Activated CD4-positive, alpha-beta T cell treated with anti-CD3 and anti-CD28 coated beads, Interleukin-2, amount 10 ng/mL, durations not matched to agents 7 days and 5 days (primary cell): ENCODE measurements around the gene ST6GALNAC3. TPM values are rescaled to one million over a fixed set of nuclear protein-coding genes. Genes with fewer than 3 reads are reported as not detected.

Source experiments
- CTCF ChIA-PET: fragments of 350-600 bp; sonication (Branson Sonifier 250); formaldehyde crosslinking; loops from one replicate; lab custom pipeline; 2021; ENCODE audit warnings: antibody characterized with exemption; lab: Charles Lee
- POLR2A ChIA-PET: fragments of 350-600 bp; sonication (Branson Sonifier 250); formaldehyde crosslinking; loops from one replicate; lab custom pipeline; 2021; ENCODE audit warnings: antibody characterized with exemption; lab: Charles Lee
- DNase-seq: peaks from one replicate; pipeline ENCODE4 v3.0.0-alpha.2; 2020
- H3K27ac Mint-ChIP-seq: one replicate; pipeline ENCODE4 v1.8.0; 2021; ENCODE audit warnings: mild to moderate bottlenecking, moderate library complexity, mixed read lengths
- H3K27me3 Mint-ChIP-seq: one replicate; pipeline ENCODE4 v1.8.0; 2021; ENCODE audit warnings: mixed read lengths
- H3K36me3 Mint-ChIP-seq: one replicate; pipeline ENCODE4 v1.8.0; 2021; ENCODE audit warnings: low read depth, mixed read lengths
- H3K4me1 Mint-ChIP-seq: one replicate; pipeline ENCODE4 v1.8.0; 2021; ENCODE audit warnings: mixed read lengths
- H3K4me3 Mint-ChIP-seq: one replicate; pipeline ENCODE4 v1.8.0; 2021; ENCODE audit warnings: mild to moderate bottlenecking, moderate library complexity, mixed read lengths
- H3K9me3 Mint-ChIP-seq: one replicate; pipeline ENCODE4 v1.8.0; 2021; ENCODE audit warnings: mixed read lengths
- total RNA-seq, 2 experiments: library from RNA; stranded (reverse); gene quantifications; one replicate each; pipeline ENCODE4 v1.2.3, GENCODE V29; 2021

Gene ST6GALNAC3
- total RNA-seq, 2 experiments from 2014 or later = 0.02 to 0.25 TPM

GRCh38 chr1:76450229-76450628 is 375.7 kb downstream of the ST6GALNAC3 start:
- DNase-seq = no peak
- Mint-ChIP-seq H3K27me3 (no peaks in the 10 kb centered on the region), H3K27ac (no peak overlapping the region), H3K4me1 (peaks cover 8% of the 10 kb centered on the region), H3K36me3 (no peaks in the 10 kb centered on the region), H3K4me3 (no peak overlapping the region), H3K9me3 (peaks cover 16% of the 10 kb centered on the region)
- ChIA-PET CTCF (no interaction called here), POLR2A (no interaction called here)

DNA sequence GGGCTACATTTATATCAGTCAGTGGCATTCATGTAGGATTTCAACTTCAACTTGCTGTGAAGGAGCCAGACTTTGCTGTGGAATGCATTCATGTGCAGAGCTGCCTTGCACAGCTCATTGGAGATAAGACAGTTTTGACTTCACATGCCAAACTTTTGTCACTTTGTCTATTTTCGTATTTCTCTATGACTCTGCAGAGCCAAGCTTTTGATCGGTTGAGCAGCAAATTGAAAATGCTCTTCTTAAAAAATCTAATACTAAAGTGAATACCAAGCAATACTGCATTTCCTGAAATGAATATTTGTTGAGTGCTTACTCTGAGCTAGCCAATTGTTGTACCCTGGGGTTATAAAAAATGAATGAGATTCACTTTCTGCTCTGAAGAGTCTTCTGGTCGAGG is 388.7 kb downstream of the ST6GALNAC3 start:
- Mint-ChIP-seq H3K4me1 (no peaks in the 10 kb centered on the region), H3K27me3 (no peaks in the 10 kb centered on the region), H3K9me3 (peaks cover 3% of the 10 kb centered on the region), H3K4me3 (no peak overlapping the region), H3K27ac (no peak overlapping the region), H3K36me3 (no peaks in the 10 kb centered on the region)
- CTCF ChIA-PET = interaction anchor here (1.4 kb wide), 1 partner anchor 529 kb away, joined by 3 read pairs; no protein-coding TSS in a partner anchor
- POLR2A ChIA-PET = no interaction called here
- no peak for DNase-seq

GRCh38 chr1:76463849-76464248 is 389.3 kb downstream of the ST6GALNAC3 start:
- H3K4me3 Mint-ChIP-seq = no peak overlapping the region
- H3K36me3 Mint-ChIP-seq = no peaks in the 10 kb centered on the region
- H3K9me3 Mint-ChIP-seq = peaks cover 2% of the 10 kb centered on the region
- ChIA-PET CTCF (interaction anchor here (1.4 kb wide), 1 partner anchor 530 kb away, joined by 3 read pairs; no protein-coding TSS in a partner anchor), POLR2A (no interaction called here)
- no peak overlapping the region for H3K27ac Mint-ChIP-seq
- no peaks in the 10 kb centered on the region for H3K27me3 Mint-ChIP-seq
- DNase-seq = no peak
- H3K4me1 Mint-ChIP-seq = no peaks in the 10 kb centered on the region

- Mint-ChIP-seq H3K36me3 (no peaks in the 10 kb centered on the region), H3K9me3 (no peaks in the 10 kb centered on the region), H3K27ac (no peak overlapping the region), H3K4me1 (no peaks in the 10 kb centered on the region), H3K27me3 (no peaks in the 10 kb centered on the region), H3K4me3 (no peak overlapping the region)
- ChIA-PET POLR2A (no interaction called here), CTCF (no interaction called here)
- DNase-seq = no peak
Observed at GRCh38 chr1:76465030-76465429, 390.5 kb downstream of the ST6GALNAC3 start.

GRCh38 chr1:76470166-76470565 is 395.6 kb downstream of the ST6GALNAC3 start:
- POLR2A ChIA-PET = no interaction called here

GRCh38 chr1:76471536-76471935 is 397.0 kb downstream of the ST6GALNAC3 start:
- no peaks in the 10 kb centered on the region for H3K9me3 Mint-ChIP-seq
- POLR2A ChIA-PET = no interaction called here
- no peaks in the 10 kb centered on the region for H3K36me3 Mint-ChIP-seq
- H3K4me3 Mint-ChIP-seq = no peak overlapping the region
- H3K27ac Mint-ChIP-seq = no peak overlapping the region
- DNase-seq = no peak
- H3K4me1 Mint-ChIP-seq = no peaks in the 10 kb centered on the region
- CTCF ChIA-PET = interaction anchor here (0.7 kb wide), 1 partner anchor 240 kb away, joined by 3 read pairs; no protein-coding TSS in a partner anchor
- no peaks in the 10 kb centered on the region for H3K27me3 Mint-ChIP-seq

More at GRCh38 chr1:76470166-76470565, 395.6 kb downstream of the ST6GALNAC3 start:
- Mint-ChIP-seq H3K27ac (no peak overlapping the region), H3K9me3 (no peaks in the 10 kb centered on the region), H3K36me3 (no peaks in the 10 kb centered on the region), H3K27me3 (no peaks in the 10 kb centered on the region), H3K4me1 (no peaks in the 10 kb centered on the region), H3K4me3 (no peak overlapping the region)
- DNase-seq = no peak
- CTCF ChIA-PET = no interaction called here

DNA sequence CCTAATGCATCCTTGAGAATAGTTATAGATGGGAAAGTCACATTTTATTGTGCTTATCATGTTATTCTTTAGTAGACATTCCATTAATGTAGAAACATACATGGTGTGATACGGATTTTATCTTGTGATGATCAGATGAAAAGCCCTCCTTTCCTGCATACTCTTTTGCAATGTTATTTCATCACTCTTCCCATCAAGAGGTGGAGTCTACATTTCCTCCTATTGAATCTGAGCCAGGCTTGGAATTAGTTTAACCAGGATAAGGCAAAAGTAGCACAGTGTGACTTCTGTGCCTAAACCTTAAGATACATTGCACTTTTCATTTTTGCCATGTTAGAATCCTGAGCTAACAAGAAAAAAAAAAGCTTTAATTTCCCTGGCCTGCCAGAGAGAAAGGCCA is 399.0 kb downstream of the ST6GALNAC3 start:
- no peaks in the 10 kb centered on the region for H3K27me3 Mint-ChIP-seq

GRCh38 chr1:76474922-76475321 is 400.4 kb downstream of the ST6GALNAC3 start:
- no peak overlapping the region for H3K27ac Mint-ChIP-seq
- no peaks in the 10 kb centered on the region for H3K36me3 Mint-ChIP-seq
- H3K4me3 Mint-ChIP-seq = no peak overlapping the region
- CTCF ChIA-PET = no interaction called here
- H3K9me3 Mint-ChIP-seq = peaks cover 7% of the 10 kb centered on the region
- no peaks in the 10 kb centered on the region for H3K4me1 Mint-ChIP-seq
- no peak for DNase-seq
- POLR2A ChIA-PET = no interaction called here
- no peaks in the 10 kb centered on the region for H3K27me3 Mint-ChIP-seq

More for the DNA sequence above, 399.0 kb downstream of the ST6GALNAC3 start:
- no peaks in the 10 kb centered on the region for H3K4me1 Mint-ChIP-seq
- peaks cover 2% of the 10 kb centered on the region for H3K9me3 Mint-ChIP-seq
- H3K4me3 Mint-ChIP-seq = no peak overlapping the region
- no peak for DNase-seq
- no peaks in the 10 kb centered on the region for H3K36me3 Mint-ChIP-seq
- POLR2A ChIA-PET = no interaction called here
- H3K27ac Mint-ChIP-seq = no peak overlapping the region
- CTCF ChIA-PET = no interaction called here

DNA sequence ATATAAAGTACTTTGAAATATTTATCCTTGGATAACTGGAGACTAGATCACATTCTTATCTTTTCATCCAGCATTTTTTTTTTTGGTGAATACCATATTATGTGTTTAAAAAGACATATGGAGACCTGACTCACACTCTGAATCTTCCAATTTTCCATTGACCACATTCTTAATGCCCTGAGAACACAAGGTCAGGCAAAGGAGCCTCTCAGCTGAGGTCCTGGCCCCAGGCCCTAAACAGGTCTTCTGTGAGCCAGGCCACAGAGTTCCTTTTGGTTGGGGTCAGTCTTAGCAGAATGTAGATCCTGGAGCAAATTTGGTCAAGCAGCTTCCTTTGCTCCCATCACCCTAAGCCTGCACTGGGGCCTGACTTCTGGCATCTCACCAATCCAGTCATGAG is 402.6 kb downstream of the ST6GALNAC3 start:
- ChIA-PET POLR2A (no interaction called here), CTCF (no interaction called here)
- no peaks in the 10 kb centered on the region for H3K36me3 Mint-ChIP-seq
- no peak overlapping the region for H3K4me3 Mint-ChIP-seq
- no peak for DNase-seq
- H3K4me1 Mint-ChIP-seq = no peaks in the 10 kb centered on the region
- no peak overlapping the region for H3K27ac Mint-ChIP-seq
- peaks cover 7% of the 10 kb centered on the region for H3K9me3 Mint-ChIP-seq
- no peaks in the 10 kb centered on the region for H3K27me3 Mint-ChIP-seq

- no peak for DNase-seq
- CTCF ChIA-PET = no interaction called here
Observed at GRCh38 chr1:76480827-76481226, 406.3 kb downstream of the ST6GALNAC3 start.

GRCh38 chr1:76481672-76482071 is 407.1 kb downstream of the ST6GALNAC3 start:
- peaks cover 7% of the 10 kb centered on the region for H3K9me3 Mint-ChIP-seq
- H3K27ac Mint-ChIP-seq = no peak overlapping the region
- H3K4me3 Mint-ChIP-seq = no peak overlapping the region
- no peaks in the 10 kb centered on the region for H3K36me3 Mint-ChIP-seq
- DNase-seq = no peak
- no peaks in the 10 kb centered on the region for H3K27me3 Mint-ChIP-seq
- ChIA-PET CTCF (no interaction called here), POLR2A (no interaction called here)
- H3K4me1 Mint-ChIP-seq = no peaks in the 10 kb centered on the region

More at GRCh38 chr1:76480827-76481226, 406.3 kb downstream of the ST6GALNAC3 start:
- no peak overlapping the region for H3K4me3 Mint-ChIP-seq
- no peaks in the 10 kb centered on the region for H3K27me3 Mint-ChIP-seq
- H3K9me3 Mint-ChIP-seq = peaks cover 7% of the 10 kb centered on the region
- no peak overlapping the region for H3K27ac Mint-ChIP-seq
- no peaks in the 10 kb centered on the region for H3K4me1 Mint-ChIP-seq
- H3K36me3 Mint-ChIP-seq = no peaks in the 10 kb centered on the region
- POLR2A ChIA-PET = no interaction called here

- Mint-ChIP-seq H3K9me3 (peaks cover 7% of the 10 kb centered on the region), H3K36me3 (no peaks in the 10 kb centered on the region), H3K27me3 (no peaks in the 10 kb centered on the region), H3K4me3 (no peak overlapping the region), H3K4me1 (no peaks in the 10 kb centered on the region), H3K27ac (no peak overlapping the region)
- no peak for DNase-seq
- ChIA-PET CTCF (no interaction called here), POLR2A (no interaction called here)
Observed at GRCh38 chr1:76482272-76482671, 407.7 kb downstream of the ST6GALNAC3 start.

DNA sequence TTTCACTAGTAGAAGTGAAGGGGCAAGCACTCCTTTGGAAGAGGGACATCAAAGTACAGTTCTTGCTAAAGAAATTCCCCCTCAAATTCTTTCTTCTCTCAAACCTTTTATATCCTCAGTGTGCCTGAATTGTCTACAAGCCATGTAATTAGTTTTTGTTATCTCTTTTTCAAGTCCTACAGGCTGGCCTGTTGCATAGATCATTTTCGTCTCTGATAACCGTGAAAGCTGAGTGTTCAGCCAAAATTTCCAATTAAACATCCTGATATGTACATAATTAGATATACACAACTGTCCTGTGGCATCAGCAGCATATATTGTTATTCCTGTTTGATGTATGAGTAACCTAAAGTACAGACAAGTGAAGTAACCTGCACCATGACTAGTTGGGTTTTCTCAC is 417.2 kb downstream of the ST6GALNAC3 start:
- no peak for DNase-seq
- ChIA-PET POLR2A (no interaction called here), CTCF (interaction anchor here (0.6 to 1.4 kb wide), 2 partner anchors 26 to 149 kb away, joined by 3 to 4 read pairs; no protein-coding TSS in a partner anchor)

More for the DNA sequence above, 417.2 kb downstream of the ST6GALNAC3 start:
- H3K9me3 Mint-ChIP-seq = peaks cover 4% of the 10 kb centered on the region
- no peaks in the 10 kb centered on the region for H3K36me3 Mint-ChIP-seq
- H3K27me3 Mint-ChIP-seq = no peaks in the 10 kb centered on the region
- H3K4me3 Mint-ChIP-seq = no peak overlapping the region
- peaks cover 14% of the 10 kb centered on the region for H3K4me1 Mint-ChIP-seq
- no peak overlapping the region for H3K27ac Mint-ChIP-seq
